Testis (tissue), 2 donors: ENCODE results near the gene EME1.

Experiments
- CTCF ChIP-seq, 3 experiments: fragments of 450-650 bp in 2 of 3; fragments of 200-600 bp in 1 of 3; sonication (generic) in 1 of 3; IDR thresholded peaks; one replicate each; pipeline ENCODE4 v1.5.1; 2016 to 2019; ENCODE audit warnings: antibody characterized with exemption in 3 of 3, mild to moderate bottlenecking in 2 of 3, moderate library complexity in 1 of 3
- POLR2A ChIP-seq: fragments of 450-650 bp; IDR thresholded peaks from one replicate; pipeline ENCODE4 v1.6.1; 2017; ENCODE audit warnings: antibody characterized with exemption, mild to moderate bottlenecking, moderate library complexity

- no peak for TF ChIP-seq CTCF (IDR thresholded peaks at IDR 0.05)
- TF ChIP-seq POLR2A = no peak
Observed at GRCh38 chr17:50347117-50347893, 25.7 kb upstream of the EME1 start.
